Duodenal mucosa (tissue), 2 donors: Measurements from ENCODE around the gene HRAS.

Experiments
- H3K27ac ChIP-seq: one replicate; pipeline ENCODE4 v1.7.0; 2013; ENCODE audit warnings: low read depth, low read length
- H3K27me3 ChIP-seq, 2 donors: one replicate each; pipeline ENCODE4 v1.7.0; 2013; ENCODE audit warnings: low read length in 2 of 2, control low read depth in 1 of 2; ENCODE audit not compliant: insufficient read depth in 2 of 2, control insufficient read depth in 1 of 2
- H3K36me3 ChIP-seq, 2 donors: one replicate each; pipeline ENCODE4 v1.7.0; 2013; ENCODE audit warnings: low read length in 2 of 2, control low read depth in 1 of 2; ENCODE audit not compliant: insufficient read depth in 2 of 2, control insufficient read depth in 1 of 2
- H3K4me1 ChIP-seq, 2 donors: one replicate each; pipeline ENCODE4 v1.7.0; 2013; ENCODE audit warnings: low read length in 2 of 2, control low read depth in 1 of 2; ENCODE audit not compliant: insufficient read depth in 2 of 2, control insufficient read depth in 1 of 2
- H3K4me3 ChIP-seq, 2 donors: one replicate each; pipeline ENCODE4 v1.7.0; 2013; ENCODE audit warnings: low read length in 2 of 2, low read depth in 1 of 2
- H3K9ac ChIP-seq, 2 donors: one replicate each; pipeline ENCODE4 v1.7.0; 2013; ENCODE audit warnings: low read length in 2 of 2, low read depth in 1 of 2
- H3K9me3 ChIP-seq, 2 donors: one replicate each; pipeline ENCODE4 v1.7.0; 2013; ENCODE audit warnings: low read length in 2 of 2, control low read depth in 1 of 2; ENCODE audit not compliant: control insufficient read depth in 1 of 2

The HRAS gene

DNA sequence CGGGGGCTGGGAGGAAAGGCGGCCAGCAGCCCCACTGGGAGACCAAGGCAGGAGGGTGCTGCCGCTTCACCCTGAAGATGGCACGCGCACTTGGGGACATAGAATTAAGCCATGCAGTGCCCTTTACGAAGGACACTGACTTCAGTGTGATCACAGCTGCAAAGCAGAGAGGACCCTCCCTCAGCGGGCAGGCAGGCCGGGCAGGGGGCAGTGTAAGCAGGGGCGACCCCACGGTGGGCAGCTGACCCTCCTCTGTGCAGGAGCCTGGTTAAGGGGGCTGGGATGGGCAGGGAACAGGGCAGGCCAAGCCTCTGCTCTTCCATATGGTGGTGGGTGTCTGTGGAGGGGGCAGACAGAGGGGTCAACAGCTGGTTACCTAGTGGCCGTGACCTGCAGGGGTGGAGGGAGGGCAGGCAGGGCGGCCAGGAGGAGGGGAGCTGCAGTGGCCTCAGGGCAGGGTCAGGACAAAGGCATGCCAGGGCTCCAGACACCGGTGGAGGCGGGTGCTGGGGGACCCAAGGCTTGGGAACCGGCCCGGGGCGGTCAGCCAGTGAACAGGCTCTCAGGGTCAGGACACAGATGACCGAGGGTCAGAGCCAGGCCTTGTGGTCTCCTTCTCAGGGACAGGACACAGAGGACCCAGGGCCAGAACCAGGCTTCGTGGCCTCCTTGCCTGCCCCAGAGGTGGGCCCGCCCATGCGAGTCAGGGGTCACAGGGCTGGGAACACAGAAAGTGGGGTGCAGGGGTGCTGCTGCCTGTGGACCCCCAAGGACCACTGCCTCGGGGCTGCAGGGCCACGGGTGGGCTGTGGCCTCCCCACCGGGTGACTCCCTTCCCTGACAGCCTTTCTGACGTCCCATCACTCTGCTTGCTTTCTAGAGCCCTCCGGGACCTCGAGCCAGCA is 18.0 kb upstream of the HRAS start:
- no peak overlapping the region for H3K27ac ChIP-seq
- H3K36me3 ChIP-seq = no peaks in the 10 kb centered on the region
- peaks cover 7 to 11% of the 10 kb centered on the region in 2 donors for H3K27me3 ChIP-seq
- no peaks in the 10 kb centered on the region for H3K9me3 ChIP-seq
- no peak overlapping the region for H3K9ac ChIP-seq
- H3K4me1 ChIP-seq = peaks cover 0 to 8% of the 10 kb centered on the region in 2 donors
- no peak overlapping the region for H3K4me3 ChIP-seq

DNA sequence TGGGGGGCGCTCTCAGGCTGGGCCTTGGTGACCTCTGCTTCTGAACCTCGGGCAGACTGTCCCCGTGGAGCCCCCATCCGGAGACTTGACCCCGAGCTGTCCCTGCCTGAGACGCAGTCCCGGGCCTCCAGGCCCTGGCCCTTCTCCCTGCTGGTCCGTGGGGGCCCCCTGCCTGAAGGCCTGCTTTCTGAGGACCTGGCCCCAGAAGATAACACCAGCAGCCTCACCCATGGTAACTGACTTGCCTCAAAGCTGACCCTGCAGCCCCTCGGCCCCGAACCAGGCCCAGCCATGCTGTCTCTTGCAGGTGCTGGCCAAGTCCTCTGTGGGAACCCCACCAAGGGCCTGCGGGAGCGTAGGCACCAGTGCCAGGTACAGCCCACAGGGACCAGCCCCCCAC is 16.2 kb upstream of the HRAS start:
- Histone ChIP-seq H3K27ac (no peak overlapping the region), H3K36me3 (no peaks in the 10 kb centered on the region), H3K27me3 (peaks cover 4 to 7% of the 10 kb centered on the region in 2 donors), H3K9me3 (no peaks in the 10 kb centered on the region), H3K9ac (no peak overlapping the region), H3K4me3 (no peak overlapping the region), H3K4me1 (peaks cover 0 to 8% of the 10 kb centered on the region in 2 donors)

DNA sequence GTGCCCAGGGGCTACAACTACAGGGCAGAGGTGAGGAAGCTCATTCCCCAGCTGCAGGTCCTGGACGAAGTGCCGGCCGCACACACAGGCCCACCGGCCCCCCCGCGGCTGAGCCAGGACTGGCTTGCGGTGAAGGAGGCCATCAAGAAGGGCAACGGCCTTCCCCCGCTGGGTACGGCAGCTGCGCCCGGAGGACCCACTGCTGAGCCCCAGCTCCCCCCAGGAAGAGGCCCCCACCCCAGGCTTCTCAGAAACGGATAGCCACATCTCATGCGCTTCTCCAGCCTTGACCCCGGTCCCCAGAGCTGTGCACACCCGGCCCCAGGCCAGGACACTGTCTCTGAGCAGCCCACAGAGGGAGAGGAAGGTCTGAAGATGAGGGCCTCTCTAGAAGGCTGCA is 15.8 kb upstream of the HRAS start:
- Histone ChIP-seq H3K27ac (no peak overlapping the region), H3K4me1 (peaks cover 0 to 8% of the 10 kb centered on the region in 2 donors), H3K27me3 (peaks cover 0 to 7% of the 10 kb centered on the region in 2 donors), H3K4me3 (no peak overlapping the region), H3K9me3 (no peaks in the 10 kb centered on the region), H3K9ac (no peak overlapping the region), H3K36me3 (no peaks in the 10 kb centered on the region)

DNA sequence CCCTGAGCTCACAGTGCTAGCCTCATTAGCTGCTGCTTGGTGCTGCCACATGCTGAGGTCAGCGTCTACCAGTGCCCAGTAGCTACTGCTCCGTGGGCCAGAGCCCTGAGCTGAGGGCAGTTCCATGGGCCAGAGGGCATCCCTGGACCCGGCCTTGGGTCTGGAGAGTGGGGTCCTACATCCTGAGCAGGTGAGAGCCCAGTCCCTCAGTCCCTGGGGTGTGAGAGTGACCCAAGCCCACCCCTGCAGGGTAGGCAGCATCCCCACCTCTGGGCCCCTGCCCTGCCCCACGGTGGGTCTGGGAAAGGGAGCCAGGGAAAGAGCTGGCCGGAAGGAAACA is 15.3 kb upstream of the HRAS start:
- H3K4me3 ChIP-seq = no peak overlapping the region
- H3K36me3 ChIP-seq = no peaks in the 10 kb centered on the region
- peaks cover 0 to 7% of the 10 kb centered on the region in 2 donors for H3K27me3 ChIP-seq
- no peaks in the 10 kb centered on the region for H3K9me3 ChIP-seq
- no peak overlapping the region for H3K9ac ChIP-seq
- H3K4me1 ChIP-seq = peaks cover 0 to 8% of the 10 kb centered on the region in 2 donors
- no peak overlapping the region for H3K27ac ChIP-seq

DNA sequence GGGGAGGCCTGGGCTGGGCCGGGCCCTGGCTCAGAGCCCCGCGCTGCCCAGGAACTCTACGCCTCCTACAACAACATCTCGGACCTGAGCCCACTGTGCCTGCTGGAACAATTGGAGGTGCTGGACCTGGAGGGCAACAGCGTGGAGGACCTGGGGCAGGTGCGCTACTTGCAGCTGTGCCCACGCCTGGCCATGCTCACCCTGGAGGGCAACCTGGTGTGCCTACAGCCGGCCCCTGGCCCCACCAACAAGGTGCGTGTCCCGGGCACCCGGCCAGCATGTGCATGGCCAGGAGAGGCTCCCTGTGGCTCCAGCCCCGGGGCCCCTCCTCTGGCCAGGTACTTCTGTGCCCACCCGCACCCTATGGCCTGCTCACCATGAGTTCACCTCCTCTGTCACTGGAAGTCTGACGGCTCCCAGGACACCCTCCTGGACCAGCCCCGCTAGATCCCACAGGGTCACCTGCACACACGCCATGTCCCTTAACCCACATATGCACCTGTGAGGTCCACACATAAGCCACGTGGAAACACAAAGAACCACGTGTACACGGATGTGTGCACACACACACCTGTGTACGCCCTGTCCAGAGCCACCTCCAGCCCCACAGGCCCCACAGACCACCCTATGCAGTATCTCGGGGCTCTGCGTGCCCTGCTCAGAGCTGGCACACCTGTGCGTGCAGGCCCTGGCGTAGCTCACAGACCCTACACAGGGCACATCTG is 14.8 kb upstream of the HRAS start:
- Histone ChIP-seq H3K9ac (no peak overlapping the region), H3K9me3 (no peaks in the 10 kb centered on the region), H3K27ac (no peak overlapping the region), H3K4me3 (no peak overlapping the region), H3K27me3 (peaks cover 0 to 7% of the 10 kb centered on the region in 2 donors), H3K36me3 (no peaks in the 10 kb centered on the region), H3K4me1 (peaks cover 0 to 8% of the 10 kb centered on the region in 2 donors)

DNA sequence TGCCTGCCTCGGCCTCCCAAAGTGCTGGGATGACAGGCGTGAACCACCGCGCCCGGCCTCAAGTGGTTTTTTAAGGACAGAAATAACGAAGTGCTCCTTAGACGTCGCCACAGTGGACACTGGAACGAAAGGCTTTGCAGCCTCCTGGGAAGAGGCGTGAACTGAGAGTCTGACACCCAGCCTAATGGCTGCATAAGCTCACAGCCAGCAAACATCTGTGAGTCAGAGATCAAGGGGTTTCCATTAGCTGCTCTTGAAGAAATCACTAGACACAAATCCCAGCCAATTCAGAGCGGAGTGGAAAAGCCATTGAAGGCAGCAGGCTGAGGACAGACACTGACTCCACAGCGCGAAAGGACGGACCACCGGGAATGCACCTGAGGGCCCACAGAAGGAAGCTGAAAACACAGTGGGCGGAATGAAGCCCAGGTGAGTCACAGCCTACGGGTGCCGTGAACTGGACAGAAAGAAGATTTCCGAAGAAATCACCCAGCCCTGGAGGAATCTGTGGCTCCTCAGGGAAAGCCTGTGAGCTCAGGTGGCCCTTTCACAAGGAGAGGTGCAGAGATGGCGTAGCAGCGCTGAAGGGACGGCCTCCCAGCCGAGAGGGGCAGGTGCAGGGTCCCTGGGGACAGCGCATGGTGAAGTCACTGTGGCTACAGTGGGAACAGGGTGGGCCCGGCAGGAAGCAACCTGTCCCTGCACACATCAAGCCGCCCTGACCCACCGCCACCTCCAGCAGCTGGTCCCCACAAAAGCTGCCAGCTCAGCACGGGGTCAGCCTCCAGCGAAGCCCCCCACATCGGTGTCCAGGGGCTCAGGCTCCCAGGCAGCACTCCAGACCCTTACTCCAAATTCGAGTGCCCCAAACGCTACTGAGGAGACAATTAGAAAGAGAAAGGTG is 13.6 kb upstream of the HRAS start:
- Histone ChIP-seq H3K4me1 (peaks cover 4 to 6% of the 10 kb centered on the region in 2 donors), H3K36me3 (no peaks in the 10 kb centered on the region), H3K9me3 (no peaks in the 10 kb centered on the region), H3K9ac (no peak overlapping the region), H3K4me3 (no peak overlapping the region), H3K27ac (no peak overlapping the region), H3K27me3 (peaks cover 0 to 7% of the 10 kb centered on the region in 2 donors)

DNA sequence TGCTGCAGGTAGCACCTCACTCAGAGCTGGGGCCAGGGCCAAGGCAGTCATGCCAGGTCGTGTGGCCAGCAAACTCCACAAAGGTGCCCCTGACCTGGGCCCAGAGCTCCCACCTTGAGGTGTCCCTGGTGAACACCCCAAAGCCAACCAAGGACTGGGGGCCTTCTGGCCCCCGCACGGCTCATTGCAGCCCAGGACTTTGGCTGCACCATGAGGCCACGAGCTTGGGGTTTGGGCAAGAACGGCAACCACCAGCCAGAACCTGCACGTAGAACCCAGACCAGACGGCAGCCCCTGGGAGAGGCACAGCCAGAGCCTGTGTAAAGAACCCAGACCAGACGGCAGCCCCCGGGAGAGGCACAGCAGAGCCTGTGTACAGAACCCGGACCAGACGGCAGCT is 9.8 kb upstream of the HRAS start:
- Histone ChIP-seq H3K27ac (no peak overlapping the region), H3K4me1 (peaks cover 4 to 6% of the 10 kb centered on the region in 2 donors), H3K9me3 (no peaks in the 10 kb centered on the region), H3K9ac (no peak overlapping the region), H3K36me3 (no peaks in the 10 kb centered on the region), H3K27me3 (no peaks in the 10 kb centered on the region), H3K4me3 (no peak overlapping the region)

DNA sequence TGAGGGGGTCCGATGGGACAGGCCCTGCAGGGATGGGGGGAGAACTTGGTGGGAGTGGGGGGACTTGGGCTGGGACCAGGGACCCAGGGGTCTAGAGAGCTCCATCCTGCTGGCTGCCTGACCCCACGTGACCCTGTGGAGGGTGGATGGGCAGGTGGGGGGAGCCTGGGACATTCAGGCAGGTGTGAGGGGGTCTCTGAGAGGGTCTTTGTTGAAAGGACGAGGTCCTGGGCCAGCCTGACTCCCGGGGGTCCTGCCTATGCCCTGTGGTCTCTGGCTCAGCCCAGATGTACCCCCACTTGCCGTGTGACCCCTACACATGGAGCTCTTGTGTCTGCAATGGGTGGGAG is 9.4 kb upstream of the HRAS start:
- Histone ChIP-seq H3K4me1 (peaks cover 4 to 6% of the 10 kb centered on the region in 2 donors), H3K36me3 (no peaks in the 10 kb centered on the region), H3K4me3 (no peak overlapping the region), H3K27ac (no peak overlapping the region), H3K9ac (no peak overlapping the region), H3K9me3 (no peaks in the 10 kb centered on the region), H3K27me3 (no peaks in the 10 kb centered on the region)

DNA sequence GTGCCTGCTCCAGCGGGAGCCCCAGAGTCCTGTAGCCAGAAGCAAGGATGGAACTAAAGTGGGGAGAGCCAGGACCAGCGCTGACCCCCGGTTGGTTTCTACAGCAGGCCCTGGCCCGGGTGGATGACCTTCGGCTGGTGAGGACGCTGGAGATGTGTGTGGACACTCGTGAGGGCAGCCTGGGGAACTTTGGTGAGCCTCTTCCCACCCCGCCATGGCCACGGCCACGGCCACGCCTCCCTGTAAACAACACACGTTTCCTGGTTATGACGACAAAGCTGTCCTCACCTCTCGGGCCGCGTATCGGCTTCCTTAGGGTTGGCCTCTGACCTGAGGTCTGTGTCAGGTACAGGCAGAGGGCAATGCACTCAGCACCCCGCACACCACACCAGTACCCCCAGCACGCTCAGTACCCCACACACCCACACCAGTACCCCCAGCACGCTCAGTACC is 6.1 kb upstream of the HRAS start:
- no peaks in the 10 kb centered on the region for H3K36me3 ChIP-seq
- no peak overlapping the region for H3K27ac ChIP-seq
- H3K9me3 ChIP-seq = no peaks in the 10 kb centered on the region
- H3K9ac ChIP-seq = no peak overlapping the region
- no peak overlapping the region for H3K4me3 ChIP-seq
- peaks cover 11 to 26% of the 10 kb centered on the region in 2 donors for H3K4me1 ChIP-seq
- no peaks in the 10 kb centered on the region for H3K27me3 ChIP-seq
